Smooth muscle cell (in vitro differentiated cells): ENCODE data around the gene CCSER1. TPM values are rescaled to one million over a fixed set of nuclear protein-coding genes. Genes with fewer than 3 reads are reported as not detected.
"Not testable (repeated sequence)": the region's sequence is repeated elsewhere in the genome, so short reads cannot be mapped to it uniquely, and the experiment has no call there.

Experiments used
- DNase-seq: peaks from one replicate; lab custom pipeline; 2025; ENCODE audit not compliant: unreplicated experiment; lab: John Stamatoyannopoulos, UW
- H2AFZ ChIP-seq: fragments of 200-600 bp; sonication (generic); 2 replicates; pipeline ENCODE4 v1.6.0; 2016; ENCODE audit warnings: antibody characterized with exemption, low read depth, mild to moderate bottlenecking
- H3F3A ChIP-seq: fragments of 200-600 bp; sonication (generic); 2 replicates; pipeline ENCODE4 v1.6.0; 2017; ENCODE audit warnings: antibody characterized with exemption, low read depth
- H3K27ac ChIP-seq: fragments of 200-600 bp; sonication (generic); 2 replicates; pipeline ENCODE4 v1.5.1; 2016; ENCODE audit warnings: low read depth, mild to moderate bottlenecking
- H3K27me3 ChIP-seq: fragments of 200-600 bp; sonication (generic); 2 replicates; pipeline ENCODE4 v1.6.1; 2016; ENCODE audit warnings: low read depth, mild to moderate bottlenecking
- H3K36me3 ChIP-seq: fragments of 200-600 bp; sonication (generic); 2 replicates; pipeline ENCODE4 v1.5.1; 2016; ENCODE audit warnings: low read depth
- H3K4me1 ChIP-seq: fragments of 200-600 bp; sonication (generic); 2 replicates; pipeline ENCODE4 v1.5.1; 2016; ENCODE audit warnings: low read depth
- H3K4me2 ChIP-seq: fragments of 200-600 bp; sonication (generic); 2 replicates; pipeline ENCODE4 v1.6.0; 2016; ENCODE audit warnings: mild to moderate bottlenecking
- H3K4me3 ChIP-seq: fragments of 200-600 bp; sonication (generic); 2 replicates; pipeline ENCODE4 v1.5.1; 2016; ENCODE audit warnings: mild to moderate bottlenecking
- H3K79me2 ChIP-seq: fragments of 200-600 bp; sonication (generic); 2 replicates; pipeline ENCODE4 v1.6.0; 2016; ENCODE audit warnings: low read depth, mild to moderate bottlenecking
- H3K9ac ChIP-seq: fragments of 200-600 bp; sonication (generic); 2 replicates; pipeline ENCODE4 v1.6.0; 2016; ENCODE audit warnings: low read depth
- H3K9me3 ChIP-seq: fragments of 200-600 bp; sonication (generic); replicated peaks from 2 replicates; pipeline ENCODE4 v1.5.1; 2016; ENCODE audit warnings: low read depth
- H4K20me1 ChIP-seq: fragments of 200-600 bp; sonication (generic); 2 replicates; pipeline ENCODE4 v1.6.0; 2016; ENCODE audit warnings: low read depth
- WGBS: methylation state at CpG from one replicate; pipeline ENCODE4 v1.1.7; 2016; ENCODE audit warnings: low lambda C conversion rate; 5-methylcytosine and 5-hydroxymethylcytosine counted together
- polyA plus RNA-seq: library from polyadenylated mRNA; unstranded; fragments of >200 nt; fragmentation: Nextera tagmentation; extraction: Ambion mirVana; gene quantifications from 2 replicates; pipeline ENCODE4 v1.2.1, GENCODE V29; 2016
- total RNA-seq: library from RNA; depleted of rRNA; stranded (reverse); fragments of >200 nt; gene quantifications from 2 replicates; pipeline ENCODE4 v1.2.3, GENCODE V29; 2014
- TF ChIP-seq, protein P1 (sequence below): fragments of 200-600 bp; sonication (generic); IDR thresholded peaks from 2 replicates; pipeline ENCODE4 v1.5.1; 2017; ENCODE audit warnings: borderline replicate concordance, mild to moderate bottlenecking, antibody characterized with exemption; ENCODE audit not compliant: insufficient read depth, poor library complexity, severe bottlenecking

Gene CCSER1
- total and polyA plus RNA-seq, 2 experiments from 2014 or later = 0.76 TPM; not detected in 1

DNA sequence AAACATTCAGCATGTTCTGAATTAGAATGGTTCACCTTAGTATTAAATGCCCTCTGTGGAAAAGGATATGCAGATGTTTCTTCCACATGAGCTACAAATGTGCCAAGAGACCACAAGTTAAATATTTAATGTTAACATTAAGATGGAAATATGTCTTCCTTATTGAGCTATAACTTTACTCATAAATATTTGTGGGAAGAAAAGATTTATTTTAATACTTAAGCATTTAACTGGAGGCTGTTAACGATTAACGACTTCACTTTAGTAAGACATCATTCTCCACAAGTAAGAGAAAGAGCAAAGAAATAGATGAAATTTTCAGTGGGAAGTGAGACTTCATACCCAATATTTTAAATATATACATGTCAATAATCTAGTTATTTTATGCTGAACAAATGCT, 1130.5 kb downstream of the CCSER1 start:
- H3K79me2 ChIP-seq = no peaks in the 10 kb centered on the region
- TF ChIP-seq, protein P1, sequence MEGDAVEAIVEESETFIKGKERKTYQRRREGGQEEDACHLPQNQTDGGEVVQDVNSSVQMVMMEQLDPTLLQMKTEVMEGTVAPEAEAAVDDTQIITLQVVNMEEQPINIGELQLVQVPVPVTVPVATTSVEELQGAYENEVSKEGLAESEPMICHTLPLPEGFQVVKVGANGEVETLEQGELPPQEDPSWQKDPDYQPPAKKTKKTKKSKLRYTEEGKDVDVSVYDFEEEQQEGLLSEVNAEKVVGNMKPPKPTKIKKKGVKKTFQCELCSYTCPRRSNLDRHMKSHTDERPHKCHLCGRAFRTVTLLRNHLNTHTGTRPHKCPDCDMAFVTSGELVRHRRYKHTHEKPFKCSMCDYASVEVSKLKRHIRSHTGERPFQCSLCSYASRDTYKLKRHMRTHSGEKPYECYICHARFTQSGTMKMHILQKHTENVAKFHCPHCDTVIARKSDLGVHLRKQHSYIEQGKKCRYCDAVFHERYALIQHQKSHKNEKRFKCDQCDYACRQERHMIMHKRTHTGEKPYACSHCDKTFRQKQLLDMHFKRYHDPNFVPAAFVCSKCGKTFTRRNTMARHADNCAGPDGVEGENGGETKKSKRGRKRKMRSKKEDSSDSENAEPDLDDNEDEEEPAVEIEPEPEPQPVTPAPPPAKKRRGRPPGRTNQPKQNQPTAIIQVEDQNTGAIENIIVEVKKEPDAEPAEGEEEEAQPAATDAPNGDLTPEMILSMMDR = no peak
- H3K27ac ChIP-seq = no peak overlapping the region
- H3F3A ChIP-seq = no peaks in the 10 kb centered on the region
- H3K9me3 ChIP-seq = no peaks in the 10 kb centered on the region
- no peak for DNase-seq
- H3K4me3 ChIP-seq = no peak overlapping the region
- WGBS = 89% methylated on average over 2 of the region's 2 CpGs
- H3K9ac ChIP-seq = no peak overlapping the region
- H3K4me1 ChIP-seq = no peaks in the 10 kb centered on the region
- H4K20me1 ChIP-seq = no peaks in the 10 kb centered on the region
- H3K27me3 ChIP-seq = no peaks in the 10 kb centered on the region
- no peak overlapping the region for H2AFZ ChIP-seq
- H3K4me2 ChIP-seq = no peak overlapping the region
- no peaks in the 10 kb centered on the region for H3K36me3 ChIP-seq

DNA sequence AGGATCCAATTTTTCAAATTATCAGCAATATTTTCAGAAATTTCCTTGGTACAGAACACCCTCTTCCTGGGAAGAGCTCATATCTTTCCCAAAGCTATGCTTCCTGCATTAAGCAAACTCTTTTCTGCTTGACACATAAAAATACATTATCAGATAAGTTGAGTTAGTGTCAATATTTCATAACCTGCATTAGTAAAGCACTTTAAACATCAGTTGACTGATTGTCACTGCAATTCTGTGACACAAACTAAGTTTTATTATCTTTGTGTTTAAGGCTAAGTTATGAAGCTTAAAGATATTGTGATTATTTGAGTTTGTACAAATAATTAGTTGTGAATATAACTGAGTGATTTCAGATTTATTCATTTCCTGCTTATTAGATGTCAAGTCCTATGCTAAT, 1131.1 kb downstream of the CCSER1 start:
- TF ChIP-seq, protein P1 = no peak
- Histone ChIP-seq H3K4me3 (no peak overlapping the region), H3K4me2 (no peak overlapping the region), H3K27ac (no peak overlapping the region), H3K36me3 (no peaks in the 10 kb centered on the region), H3K4me1 (no peaks in the 10 kb centered on the region), H3K27me3 (no peaks in the 10 kb centered on the region), H3F3A (no peaks in the 10 kb centered on the region), H3K79me2 (no peaks in the 10 kb centered on the region), H4K20me1 (no peaks in the 10 kb centered on the region), H2AFZ (peak overlapping the region; percentile 43), H3K9ac (no peak overlapping the region), H3K9me3 (no peaks in the 10 kb centered on the region)
- no peak for DNase-seq

DNA sequence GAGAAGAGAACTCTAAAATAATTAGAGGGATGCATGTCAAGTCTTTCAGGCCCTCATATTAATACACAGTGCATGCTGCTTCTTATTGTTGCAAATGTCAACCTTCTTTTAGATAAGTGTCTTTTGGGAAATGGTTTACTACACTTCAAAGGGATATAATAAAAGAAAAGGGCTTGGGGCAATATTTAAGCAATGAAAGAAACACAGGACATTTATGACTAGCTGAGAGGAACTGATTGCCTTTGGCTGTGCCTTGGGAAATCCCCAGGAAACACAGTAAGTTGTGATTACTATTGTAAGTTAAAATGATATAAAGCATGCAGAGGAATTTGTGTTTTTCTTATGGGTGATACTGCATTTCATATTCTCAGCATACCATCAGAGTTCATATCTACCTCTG, 1140.3 kb downstream of the CCSER1 start:
- H3K4me1 ChIP-seq = peaks cover 4% of the 10 kb centered on the region
- H3K4me3 ChIP-seq = no peak overlapping the region

DNA sequence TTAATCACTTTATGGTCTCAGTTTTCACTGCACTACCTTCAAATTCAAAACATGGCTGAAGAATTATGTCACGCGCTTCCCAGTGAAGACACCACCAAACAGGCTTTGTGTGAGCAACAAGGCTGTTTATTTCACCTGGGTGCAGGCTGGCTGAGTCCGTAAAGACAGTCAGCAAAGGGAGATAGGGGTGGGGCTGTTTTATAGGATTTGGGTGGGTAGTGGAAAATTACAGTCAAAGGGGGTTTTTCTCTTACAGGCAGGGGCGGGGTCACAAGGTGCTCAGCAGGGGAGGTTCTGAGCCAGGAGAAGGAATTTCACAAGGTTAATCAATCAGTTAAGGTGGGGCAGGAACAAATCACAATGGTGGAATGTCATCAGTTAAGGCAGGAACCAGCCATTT, 1141.3 kb downstream of the CCSER1 start:
- not testable (repeated sequence) for H3K4me1 ChIP-seq, H3K79me2 ChIP-seq, H3K4me3 ChIP-seq, H3K9me3 ChIP-seq, H3K36me3 ChIP-seq, DNase-seq, H3K4me2 ChIP-seq, H4K20me1 ChIP-seq, H3K27me3 ChIP-seq, H3K9ac ChIP-seq, H3F3A ChIP-seq
- Histone ChIP-seq H2AFZ (peak overlapping the region; percentile 18), H3K27ac (peak overlapping the region; percentile 25)
- WGBS = 61% methylated on average over 4 of the region's 4 CpGs

More for the DNA sequence above, 1140.3 kb downstream of the CCSER1 start:
- TF ChIP-seq, protein P1 = no peak
- H3K9me3 ChIP-seq = no peaks in the 10 kb centered on the region
- no peaks in the 10 kb centered on the region for H3K36me3 ChIP-seq
- H4K20me1 ChIP-seq = no peaks in the 10 kb centered on the region
- H2AFZ ChIP-seq = peak overlapping the region; percentile 18
- no peak overlapping the region for H3K9ac ChIP-seq
- DNase-seq = no peak
- H3K4me2 ChIP-seq = no peak overlapping the region
- no peaks in the 10 kb centered on the region for H3F3A ChIP-seq
- no peak overlapping the region for H3K27ac ChIP-seq
- H3K27me3 ChIP-seq = no peaks in the 10 kb centered on the region
- H3K79me2 ChIP-seq = no peaks in the 10 kb centered on the region
